GM23338 (cell line): ENCODE results near the gene ARSB. TPM values are rescaled to one million over a fixed set of nuclear protein-coding genes. Genes with fewer than 3 reads are reported as not detected.

Source experiments
- ATAC-seq: fragments of 200-7000 bp; cut with Tn5 transposase; 3 replicates; pipeline ENCODE4 v1.9.1; 2020
- DNase-seq: peaks from one replicate; pipeline ENCODE4 v3.0.0-alpha.2; 2015; ENCODE audit warnings: low spot score
- H2AFZ ChIP-seq: fragments of 200-600 bp; sonication (generic); 2 replicates; pipeline ENCODE4 v1.8.0; 2016; ENCODE audit warnings: antibody characterized with exemption, mild to moderate bottlenecking, moderate library complexity
- H3F3A ChIP-seq: fragments of 200-600 bp; sonication (generic); replicated peaks from 2 replicates; pipeline ENCODE4 v1.8.0; 2017; ENCODE audit warnings: antibody characterized with exemption, mixed run types, low read depth
- H3K27ac ChIP-seq: fragments of 200-600 bp; sonication (generic); 2 replicates; pipeline ENCODE4 v1.6.1; 2016; ENCODE audit warnings: low read depth
- H3K27me3 ChIP-seq: fragments of 200-600 bp; sonication (generic); 2 replicates; pipeline ENCODE4 v1.8.0; 2016; ENCODE audit warnings: mild to moderate bottlenecking, mixed run types, moderate library complexity; ENCODE audit not compliant: insufficient read depth
- H3K36me3 ChIP-seq: fragments of 200-600 bp; sonication (generic); 2 replicates; pipeline ENCODE4 v1.8.0; 2016; ENCODE audit warnings: mild to moderate bottlenecking; ENCODE audit not compliant: insufficient read depth
- H3K4me1 ChIP-seq: fragments of 200-600 bp; sonication (generic); 2 replicates; pipeline ENCODE4 v1.8.0; 2016; ENCODE audit warnings: mild to moderate bottlenecking, moderate library complexity; ENCODE audit not compliant: insufficient read depth
- H3K4me2 ChIP-seq: fragments of 200-600 bp; sonication (generic); 2 replicates; pipeline ENCODE4 v1.7.1; 2017; ENCODE audit warnings: mixed run types
- H3K4me3 ChIP-seq: fragments of 200-600 bp; sonication (generic); 2 replicates; pipeline ENCODE4 v1.6.1; 2016; ENCODE audit warnings: mixed run types
- H3K79me2 ChIP-seq: fragments of 200-600 bp; sonication (generic); replicated peaks from 2 replicates; pipeline ENCODE4 v1.8.0; 2017; ENCODE audit warnings: mild to moderate bottlenecking; ENCODE audit not compliant: insufficient read depth
- H3K9me2 ChIP-seq: fragments of 200-600 bp; sonication (generic); 2 replicates; pipeline ENCODE4 v1.8.0; 2017; ENCODE audit not compliant: insufficient read depth
- H4K20me1 ChIP-seq: fragments of 200-600 bp; sonication (generic); replicated peaks from 2 replicates; pipeline ENCODE4 v1.8.0; 2017; ENCODE audit warnings: mild to moderate bottlenecking; ENCODE audit not compliant: insufficient read depth
- H3K27ac Mint-ChIP-seq: 2 replicates; pipeline ENCODE4 v1.8.0; 2020; ENCODE audit warnings: inconsistent platforms, mild to moderate bottlenecking, moderate library complexity, mixed read lengths
- H3K27me3 Mint-ChIP-seq: 3 replicates; pipeline ENCODE4 v1.8.0; 2022; ENCODE audit warnings: low read depth, mild to moderate bottlenecking, moderate library complexity, mixed read lengths, inconsistent platforms; ENCODE audit not compliant: insufficient read depth, poor library complexity
- H3K36me3 Mint-ChIP-seq: 3 replicates; pipeline ENCODE4 v1.8.0; 2021; ENCODE audit warnings: low read depth, mild to moderate bottlenecking, inconsistent platforms, moderate library complexity, mixed read lengths
- H3K4me1 Mint-ChIP-seq: 3 replicates; pipeline ENCODE4 v1.8.0; 2020; ENCODE audit warnings: mild to moderate bottlenecking, inconsistent platforms, mixed read lengths
- H3K4me3 Mint-ChIP-seq: 3 replicates; pipeline ENCODE4 v1.8.0; 2021; ENCODE audit warnings: moderate library complexity, mild to moderate bottlenecking, inconsistent platforms, mixed read lengths
- H3K9me3 Mint-ChIP-seq: 3 replicates; pipeline ENCODE4 v1.8.0; 2020; ENCODE audit warnings: moderate library complexity, mild to moderate bottlenecking, inconsistent platforms, mixed read lengths
- CTCF ChIP-seq, 2 experiments: fragments of 200-600 bp in 1 of 2; sonication (generic) in 1 of 2; conservative IDR thresholded peaks; 2 replicates each; pipeline versions ENCODE4 v1.5.1 to v1.6.1; 2016 to 2017; ENCODE audit warnings: antibody characterized with exemption in 2 of 2, low read depth in 2 of 2, mild to moderate bottlenecking in 2 of 2, moderate library complexity in 1 of 2
- ETS1 ChIP-seq: IDR thresholded peaks from 2 replicates; pipeline ENCODE4 v1.6.1; 2016; ENCODE audit warnings: antibody characterized with exemption
- EZH2 ChIP-seq: fragments of 200-600 bp; sonication (generic); IDR thresholded peaks from one replicate; pipeline ENCODE4 v1.8.0; 2017; ENCODE audit warnings: antibody characterized with exemption, mild to moderate bottlenecking, low read depth; ENCODE audit not compliant: unreplicated experiment
- EZH2phosphoT487 ChIP-seq: fragments of 200-600 bp; sonication (generic); IDR thresholded peaks from one replicate; pipeline ENCODE4 v1.8.1; 2018; ENCODE audit warnings: antibody characterized with exemption; ENCODE audit not compliant: unreplicated experiment
- JUNB ChIP-seq: IDR thresholded peaks from one replicate; pipeline ENCODE4 v1.6.1; 2016; ENCODE audit warnings: antibody characterized with exemption; ENCODE audit not compliant: unreplicated experiment
- REST ChIP-seq: IDR thresholded peaks from one replicate; pipeline ENCODE4 v1.6.1; 2018; ENCODE audit warnings: antibody characterized with exemption; ENCODE audit not compliant: unreplicated experiment
- STAT1 ChIP-seq: IDR thresholded peaks from one replicate; pipeline ENCODE4 v1.6.1; 2016; ENCODE audit warnings: antibody characterized with exemption; ENCODE audit not compliant: unreplicated experiment
- ZNF114 ChIP-seq: fragments of 250-450 bp; sonication (Bioruptor Pico); IDR thresholded peaks from 2 replicates; pipeline ENCODE4 v1.5.0; 2020; ENCODE audit warnings: mild to moderate bottlenecking, moderate library complexity
- ZNF462 ChIP-seq: fragments of 250-450 bp; sonication (Bioruptor Pico); IDR thresholded peaks from 2 replicates; pipeline ENCODE4 v1.5.0; 2020; ENCODE audit warnings: mild to moderate bottlenecking, moderate library complexity
- polyA plus RNA-seq: library from polyadenylated mRNA; unstranded; fragments of >200 nt; fragmentation: Nextera tagmentation; extraction: Ambion mirVana; gene quantifications from 2 replicates; pipeline ENCODE4 v1.2.1, GENCODE V29; 2016
- total RNA-seq: library from RNA; depleted of rRNA; stranded (reverse); fragments of >200 nt; shearing (Covaris generic); gene quantifications from 2 replicates; pipeline ENCODE4 v1.2.3, GENCODE V29; 2014

The ARSB gene
- total and polyA plus RNA-seq, 2 experiments from 2014 or later = 7.4 to 24.6 TPM

- TF ChIP-seq ETS1 = no peak
- no peak for TF ChIP-seq CTCF (conservative IDR thresholded peaks at IDR 0.05; ENCODE audit: low read depth in 2 of 2)
Measured at GRCh38 chr5:79023947-79024346, 38.8 kb upstream of the ARSB start (continued).

DNA sequence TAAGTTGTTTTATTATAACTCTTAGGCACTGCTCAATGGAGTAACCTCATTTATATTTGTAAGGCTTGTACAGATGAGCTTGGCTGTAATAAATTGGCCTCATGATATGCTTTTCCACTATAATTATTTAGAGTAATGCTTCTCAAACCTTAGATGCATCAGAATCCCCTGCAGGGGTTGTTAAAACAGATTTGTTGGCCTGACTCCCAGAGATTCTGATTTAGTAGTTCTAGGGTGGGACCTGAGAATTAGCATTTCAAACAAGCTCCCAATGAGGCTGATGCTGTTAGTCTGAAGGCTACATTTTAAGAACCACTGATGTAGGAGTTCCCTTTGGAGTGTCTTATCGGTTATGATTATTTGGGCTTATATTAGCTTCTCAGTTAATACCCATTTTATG, 38.2 kb upstream of the ARSB start:
- ATAC-seq (no peak), DNase-seq (peak; percentile 6)
- Mint-ChIP-seq H3K27ac (no peak overlapping the region), H3K36me3 (no peaks in the 10 kb centered on the region), H3K4me1 (peaks cover 21% of the 10 kb centered on the region), H3K9me3 (no peaks in the 10 kb centered on the region), H3K4me3 (no peak overlapping the region), H3K27me3 (peaks cover 3% of the 10 kb centered on the region)
- no peak overlapping the region for H3K27ac ChIP-seq
- H4K20me1 ChIP-seq = no peaks in the 10 kb centered on the region
- no peaks in the 10 kb centered on the region for H3K79me2 ChIP-seq
- no peak overlapping the region for H2AFZ ChIP-seq
- H3F3A ChIP-seq = no peaks in the 10 kb centered on the region
- H3K4me1 ChIP-seq = peaks cover 14% of the 10 kb centered on the region
- no peak overlapping the region for H3K4me2 ChIP-seq
- no peak overlapping the region for H3K4me3 ChIP-seq
- no peaks in the 10 kb centered on the region for H3K36me3 ChIP-seq
- H3K9me2 ChIP-seq = no peaks in the 10 kb centered on the region
- H3K27me3 ChIP-seq = no peaks in the 10 kb centered on the region
- TF ChIP-seq ZNF462 (no peak), EZH2 (no peak), ZNF114 (CRISPR knock-in tag) (no peak), STAT1 (no peak), EZH2phosphoT487 (no peak), CTCF (conservative IDR thresholded peaks at IDR 0.05; ENCODE audit: low read depth in 2 of 2) (no peak), JUNB (no peak), REST (no peak)
